H9 (cell line): Measurements from ENCODE around the gene PUM1. TPM values are rescaled to one million over a fixed set of nuclear protein-coding genes. Genes with fewer than 3 reads are reported as not detected.

Experiments
- DNase-seq: peaks from one replicate; pipeline ENCODE4 v3.0.0-alpha.2; 2017
- H2AFZ ChIP-seq: one replicate; pipeline ENCODE4 v1.6.1; 2013; ENCODE audit warnings: mild to moderate bottlenecking, low read length, control low read depth, moderate library complexity
- H2AK5ac ChIP-seq: 2 replicates; pipeline ENCODE4 v1.6.1; 2013; ENCODE audit warnings: low read length, control low read depth, mixed read lengths; ENCODE audit not compliant: insufficient read length
- H2BK120ac ChIP-seq: one replicate; pipeline ENCODE4 v1.6.1; 2013; ENCODE audit warnings: low read depth, mild to moderate bottlenecking, low read length, control low read depth, inconsistent platforms; ENCODE audit not compliant: poor library complexity, severe bottlenecking
- H2BK12ac ChIP-seq: 2 replicates; pipeline ENCODE4 v1.6.1; 2013; ENCODE audit warnings: low read length, control low read depth, mixed read lengths, low read depth; ENCODE audit not compliant: insufficient read length
- H2BK15ac ChIP-seq: 2 replicates; pipeline ENCODE4 v1.6.1; 2013; ENCODE audit warnings: low read depth, low read length, control low read depth
- H2BK20ac ChIP-seq: one replicate; pipeline ENCODE4 v1.6.1; 2013; ENCODE audit warnings: low read depth, mild to moderate bottlenecking, low read length, control low read depth, inconsistent platforms; ENCODE audit not compliant: poor library complexity, severe bottlenecking
- H2BK5ac ChIP-seq: 2 replicates; pipeline ENCODE4 v1.6.1; 2013; ENCODE audit warnings: low read length, control low read depth, mixed read lengths; ENCODE audit not compliant: insufficient read length
- H3K14ac ChIP-seq: 2 replicates; pipeline ENCODE4 v1.6.1; 2013; ENCODE audit warnings: low read length, control low read depth; ENCODE audit not compliant: insufficient read depth
- H3K18ac ChIP-seq: 2 replicates; pipeline ENCODE4 v1.6.1; 2013; ENCODE audit warnings: low read depth, mild to moderate bottlenecking, mixed read lengths, low read length, control low read depth; ENCODE audit not compliant: insufficient read length
- H3K23ac ChIP-seq: 2 replicates; pipeline ENCODE4 v1.6.1; 2013; ENCODE audit warnings: low read length, control low read depth, mixed read lengths, low read depth; ENCODE audit not compliant: insufficient read length
- H3K23me2 ChIP-seq: 2 replicates; pipeline ENCODE4 v1.6.1; 2013; ENCODE audit warnings: low read depth, mild to moderate bottlenecking, mixed read lengths, low read length, control low read depth; ENCODE audit not compliant: insufficient read length, poor library complexity, severe bottlenecking
- H3K27ac ChIP-seq: 2 replicates; pipeline ENCODE4 v1.5.1; 2013; ENCODE audit warnings: low read length, control low read depth, mixed read lengths, low read depth; ENCODE audit not compliant: insufficient read length
- H3K27me3 ChIP-seq: 2 replicates; pipeline ENCODE4 v1.6.1; 2013; ENCODE audit warnings: low read length, control low read depth, inconsistent platforms; ENCODE audit not compliant: insufficient read depth
- H3K4ac ChIP-seq: 2 replicates; pipeline ENCODE4 v1.6.1; 2013; ENCODE audit warnings: low read depth, mild to moderate bottlenecking, control low read depth, inconsistent platforms, low read length, moderate library complexity
- H3K4me1 ChIP-seq: 2 replicates; pipeline ENCODE4 v1.6.1; 2013; ENCODE audit warnings: low read length, control low read depth, inconsistent platforms; ENCODE audit not compliant: insufficient read depth
- H3K4me2 ChIP-seq: 2 replicates; pipeline ENCODE4 v1.6.1; 2013; ENCODE audit warnings: low read length, control low read depth, mixed read lengths; ENCODE audit not compliant: insufficient read length, insufficient read depth
- H3K56ac ChIP-seq: 2 replicates; pipeline ENCODE4 v1.6.1; 2013; ENCODE audit warnings: low read depth, mild to moderate bottlenecking, mixed read lengths, low read length, control low read depth; ENCODE audit not compliant: insufficient read length
- H3K79me1 ChIP-seq: 2 replicates; pipeline ENCODE4 v1.6.1; 2013; ENCODE audit warnings: low read depth, mild to moderate bottlenecking, moderate library complexity, low read length, control low read depth, inconsistent platforms; ENCODE audit not compliant: insufficient read depth, poor library complexity, severe bottlenecking
- H3K79me2 ChIP-seq: 2 replicates; pipeline ENCODE4 v1.6.1; 2013; ENCODE audit warnings: low read length, control low read depth, inconsistent platforms; ENCODE audit not compliant: insufficient read depth
- H3K9ac ChIP-seq: 2 replicates; pipeline ENCODE4 v1.6.1; 2013; ENCODE audit warnings: low read length, control low read depth, mixed read lengths; ENCODE audit not compliant: insufficient read length; ENCODE audit errors: extremely low read depth
- H3K9me3 ChIP-seq: one replicate; pipeline ENCODE4 v1.6.1; 2013; ENCODE audit warnings: low read depth, low read length, inconsistent platforms; ENCODE audit not compliant: control insufficient read depth
- H3T11ph ChIP-seq: one replicate; pipeline ENCODE4 v1.6.1; 2013; ENCODE audit warnings: mild to moderate bottlenecking, low read length, control low read depth, inconsistent platforms
- H4K20me1 ChIP-seq: one replicate; pipeline ENCODE4 v1.6.1; 2013; ENCODE audit not compliant: control insufficient read depth, insufficient read length, insufficient read depth
- H4K5ac ChIP-seq: 2 replicates; pipeline ENCODE4 v1.6.1; 2013; ENCODE audit warnings: low read depth, mild to moderate bottlenecking, mixed read lengths, low read length, control low read depth; ENCODE audit not compliant: insufficient read length
- H4K8ac ChIP-seq: replicated peaks from 2 replicates; pipeline ENCODE4 v1.6.1; 2013; ENCODE audit warnings: low read length, control low read depth, mixed read lengths, low read depth; ENCODE audit not compliant: insufficient read length
- H4K91ac ChIP-seq: 2 replicates; pipeline ENCODE4 v1.6.1; 2013; ENCODE audit warnings: low read depth, mild to moderate bottlenecking, moderate library complexity, mixed read lengths, low read length, control low read depth; ENCODE audit not compliant: insufficient read length
- H3K27ac Mint-ChIP-seq, 3 experiments: 2 replicates in 2 of 3; 3 replicates in 1 of 3; pipeline ENCODE4 v1.8.0; 2020 to 2021; ENCODE audit warnings: mixed read lengths in 3 of 3, mild to moderate bottlenecking in 1 of 3, moderate library complexity in 1 of 3
- H3K27me3 Mint-ChIP-seq: 2 replicates; pipeline ENCODE4 v1.8.0; 2021; ENCODE audit warnings: low read depth, mild to moderate bottlenecking, moderate library complexity, mixed read lengths
- H3K36me3 Mint-ChIP-seq, 3 experiments: 2 replicates in 2 of 3; 3 replicates in 1 of 3; pipeline ENCODE4 v1.8.0; 2020 to 2021; ENCODE audit warnings: low read depth in 3 of 3, mixed read lengths in 3 of 3; ENCODE audit not compliant: insufficient read depth in 1 of 3
- H3K4me1 Mint-ChIP-seq, 2 experiments: 2 replicates each; pipeline ENCODE4 v1.8.0; 2020; ENCODE audit warnings: mixed read lengths in 2 of 2
- H3K4me3 Mint-ChIP-seq, 2 experiments: 2 replicates in 1 of 2; 3 replicates in 1 of 2; pipeline ENCODE4 v1.8.0; 2020 to 2021; ENCODE audit warnings: mild to moderate bottlenecking in 2 of 2, mixed read lengths in 2 of 2, moderate library complexity in 1 of 2
- H3K9me3 Mint-ChIP-seq, 2 experiments: 2 replicates in 1 of 2; 3 replicates in 1 of 2; pipeline ENCODE4 v1.8.0; 2020; ENCODE audit warnings: mild to moderate bottlenecking in 2 of 2, mixed read lengths in 2 of 2, moderate library complexity in 1 of 2
- WGBS: extraction: QIAGEN DNeasy Blood & Tissue Kit; methylation state at CpG from one replicate; pipeline ENCODE4 v1.1.7; 2013; ENCODE audit warnings: missing lambda C conversion rate, low lambda C conversion rate, mixed read lengths; ENCODE audit not compliant: insufficient read length; ENCODE audit errors: extremely low coverage; 5-methylcytosine and 5-hydroxymethylcytosine counted together
- total RNA-seq: library from RNA; stranded (reverse); gene quantifications from 2 replicates; pipeline ENCODE4 v1.2.1, GENCODE V29; 2021
- TF ChIP-seq, protein P1 (sequence below): fragments of 200-600 bp; sonication (generic); conservative IDR thresholded peaks from 3 replicates; pipeline ENCODE4 v1.8.0; 2021; ENCODE audit warnings: antibody characterized with exemption, mild to moderate bottlenecking

Gene PUM1
- total RNA-seq, 1 experiment from 2014 or later, result 164 TPM

GRCh38 chr1:31016868-31017267 lies 48.6 kb downstream of the PUM1 start:
- Mint-ChIP-seq H3K9me3 (no peaks in the 10 kb centered on the region), H3K36me3 (peaks cover 2 to 21% (median 16%) of the 10 kb centered on the region in 3 experiments; a peak in 5 of 7 replicates), H3K4me1 (peaks cover 23 to 24% of the 10 kb centered on the region in 2 experiments), H3K4me3 (no peak overlapping the region), H3K27ac (peak overlapping the region in 1 of 3 experiments; percentile 24; a peak in 3 of 7 replicates), H3K27me3 (no peaks in the 10 kb centered on the region)
- no peak overlapping the region for H3T11ph ChIP-seq
- no peak overlapping the region for H3K9ac ChIP-seq
- peaks cover 52% of the 10 kb centered on the region for H3K79me2 ChIP-seq
- no peak overlapping the region for H2AFZ ChIP-seq
- no peak overlapping the region for H3K14ac ChIP-seq
- H3K23ac ChIP-seq, result no peak overlapping the region
- H3K18ac ChIP-seq, result no peak overlapping the region
- no peak overlapping the region for H4K5ac ChIP-seq
- no peaks in the 10 kb centered on the region for H3K23me2 ChIP-seq
- no peaks in the 10 kb centered on the region for H4K20me1 ChIP-seq
- TF ChIP-seq, protein P1, sequence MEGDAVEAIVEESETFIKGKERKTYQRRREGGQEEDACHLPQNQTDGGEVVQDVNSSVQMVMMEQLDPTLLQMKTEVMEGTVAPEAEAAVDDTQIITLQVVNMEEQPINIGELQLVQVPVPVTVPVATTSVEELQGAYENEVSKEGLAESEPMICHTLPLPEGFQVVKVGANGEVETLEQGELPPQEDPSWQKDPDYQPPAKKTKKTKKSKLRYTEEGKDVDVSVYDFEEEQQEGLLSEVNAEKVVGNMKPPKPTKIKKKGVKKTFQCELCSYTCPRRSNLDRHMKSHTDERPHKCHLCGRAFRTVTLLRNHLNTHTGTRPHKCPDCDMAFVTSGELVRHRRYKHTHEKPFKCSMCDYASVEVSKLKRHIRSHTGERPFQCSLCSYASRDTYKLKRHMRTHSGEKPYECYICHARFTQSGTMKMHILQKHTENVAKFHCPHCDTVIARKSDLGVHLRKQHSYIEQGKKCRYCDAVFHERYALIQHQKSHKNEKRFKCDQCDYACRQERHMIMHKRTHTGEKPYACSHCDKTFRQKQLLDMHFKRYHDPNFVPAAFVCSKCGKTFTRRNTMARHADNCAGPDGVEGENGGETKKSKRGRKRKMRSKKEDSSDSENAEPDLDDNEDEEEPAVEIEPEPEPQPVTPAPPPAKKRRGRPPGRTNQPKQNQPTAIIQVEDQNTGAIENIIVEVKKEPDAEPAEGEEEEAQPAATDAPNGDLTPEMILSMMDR, result no peak
- no peak overlapping the region for H3K4me2 ChIP-seq
- no peak overlapping the region for H2BK20ac ChIP-seq
- no peak overlapping the region for H2BK120ac ChIP-seq
- no peak overlapping the region for H3K56ac ChIP-seq
- H3K9me3 ChIP-seq, result no peaks in the 10 kb centered on the region
- H2BK12ac ChIP-seq, result no peak overlapping the region
- no peaks in the 10 kb centered on the region; the same call in 1 of the 2 replicates for H3K4me1 ChIP-seq
- H2BK15ac ChIP-seq, result no peak overlapping the region
- H4K8ac ChIP-seq, result no peak overlapping the region
- no peak overlapping the region for H2BK5ac ChIP-seq
- H2AK5ac ChIP-seq, result no peak overlapping the region
- no peak for DNase-seq
- H3K79me1 ChIP-seq, result peaks cover 3% of the 10 kb centered on the region
- WGBS, result no CpG with 5 or more reads among the region's 3 CpGs
- H4K91ac ChIP-seq, result no peak overlapping the region
- H3K4ac ChIP-seq, result no peak overlapping the region
- no peaks in the 10 kb centered on the region for H3K27me3 ChIP-seq
- no peak overlapping the region for H3K27ac ChIP-seq
